Esophagus squamous epithelium (tissue), 5 donors: ENCODE results near the gene STRADA. TPM values are rescaled to one million over a fixed set of nuclear protein-coding genes. Genes with fewer than 3 reads are reported as not detected.
A peak's percentile ranks its signal among the peaks of the same experiment; 100 is the strongest.

Experiments used
- DNase-seq: peaks from one replicate; lab custom pipeline; 2025; lab: John Stamatoyannopoulos, UW
- H3K27ac ChIP-seq, 4 donors: fragments of 200-600 bp; sonication (generic); one replicate each; pipeline ENCODE4 v1.5.1; 2016 to 2019; ENCODE audit warnings: mild to moderate bottlenecking in 1 of 4
- H3K27me3 ChIP-seq, 4 donors: fragments of 200-600 bp; sonication (generic); 1 replicate in 3 of 4; 2 replicates in 1 of 4; pipeline versions ENCODE4 v1.5.1 to v1.6.0; 2017 to 2021; ENCODE audit warnings: antibody characterized with exemption in 1 of 4
- H3K36me3 ChIP-seq, 3 donors: fragments of 200-600 bp; sonication (generic); one replicate each; pipeline ENCODE4 v1.5.1; 2016 to 2019
- H3K4me1 ChIP-seq, 3 donors: fragments of 200-600 bp; sonication (generic); one replicate each; pipeline ENCODE4 v1.5.1; 2017 to 2019
- H3K4me3 ChIP-seq, 4 donors: fragments of 200-600 bp; sonication (generic); 1 replicate in 3 of 4; 2 replicates in 1 of 4; pipeline ENCODE4 v1.5.1; 2016 to 2019; ENCODE audit warnings: mild to moderate bottlenecking in 2 of 4, moderate library complexity in 1 of 4
- H3K9me3 ChIP-seq, 3 donors: fragments of 200-600 bp; sonication (generic); one replicate each; pipeline ENCODE4 v1.5.1; 2016 to 2019
- CTCF ChIP-seq, 6 experiments: fragments of 450-650 bp in 4 of 6; fragments of 200-600 bp in 2 of 6; sonication (generic) in 2 of 6; IDR thresholded peaks; one replicate each; pipeline ENCODE4 v1.5.1; 2016 to 2019; ENCODE audit warnings: antibody characterized with exemption in 6 of 6, mild to moderate bottlenecking in 4 of 6, moderate library complexity in 4 of 6
- POLR2A ChIP-seq, 4 donors: fragments of 450-650 bp; IDR thresholded peaks; one replicate each; pipeline ENCODE4 v1.6.1; 2017; ENCODE audit warnings: antibody characterized with exemption in 4 of 4, mild to moderate bottlenecking in 4 of 4, moderate library complexity in 3 of 4
- WGBS, 2 donors: methylation state at CpG; one replicate each; pipeline ENCODE4 v1.1.5; 2018; 5-methylcytosine and 5-hydroxymethylcytosine counted together
- intact Hi-C: fragments of 100-400 bp; cut with DNase I; formaldehyde crosslinking; loops from one replicate; pipeline ENCODE4 v1.15.0; 2022
- total RNA-seq, 4 donors: library from RNA; depleted of rRNA; stranded (reverse); fragments of >200 nt; gene quantifications; one replicate each; pipeline ENCODE4 v1.1.0, GENCODE V29; 2016
- donor health status: DM: yes; HTN: yes; CAD: no.

Gene STRADA
- total RNA-seq, 4 donors from 2014 or later, result 9.2 to 25.4 (median 18.6) TPM

- no peaks in the 10 kb centered on the region for H3K27me3 ChIP-seq
- intact Hi-C loops, result no loop called here
- H3K36me3 ChIP-seq, result peaks cover 0 to 86% (median 10%) of the 10 kb centered on the region in 3 donors
- no peaks in the 10 kb centered on the region for H3K9me3 ChIP-seq
- WGBS, 2 donors, result 100% methylated on average over 1 of the region's 1 CpG
- no peak overlapping the region for H3K27ac ChIP-seq
- no peak for TF ChIP-seq CTCF (IDR thresholded peaks at IDR 0.05)
- peaks cover 5 to 44% (median 15%) of the 10 kb centered on the region in 3 donors for H3K4me1 ChIP-seq
- DNase-seq, result no peak
- no peak overlapping the region for H3K4me3 ChIP-seq
These were observed 59.2 kb downstream of the STRADA start for GRCh38 chr17:63682441-63682840.

GRCh38 chr17:63681530-63681929 is 60.1 kb downstream of the STRADA start:
- no peaks in the 10 kb centered on the region for H3K27me3 ChIP-seq
- no peaks in the 10 kb centered on the region for H3K9me3 ChIP-seq
- no peak for DNase-seq
- peak overlapping the region in 2 of 4 donors; percentile 8 to 24 for H3K27ac ChIP-seq
- WGBS, 2 donors, result 79 to 81% methylated on average over 7 to 8 of the region's 8 CpGs
- H3K36me3 ChIP-seq, result peaks cover 0 to 92% (median 10%) of the 10 kb centered on the region in 3 donors
- intact Hi-C loops, result no loop called here
- H3K4me1 ChIP-seq, result peaks cover 5 to 47% (median 19%) of the 10 kb centered on the region in 3 donors
- H3K4me3 ChIP-seq, result no peak overlapping the region
- no peak for TF ChIP-seq CTCF (IDR thresholded peaks at IDR 0.05)
- no peak for TF ChIP-seq POLR2A (IDR thresholded peaks at IDR 0.05)

GRCh38 chr17:63680700-63681099 is 60.9 kb downstream of the STRADA start:
- H3K36me3 ChIP-seq, result peaks cover 0 to 85% (median 10%) of the 10 kb centered on the region in 3 donors
- no peaks in the 10 kb centered on the region for H3K9me3 ChIP-seq
- WGBS, 2 donors, result 87 to 100% methylated on average over 1 of the region's 1 CpG
- intact Hi-C loops, result no loop called here
- no peak for TF ChIP-seq POLR2A (IDR thresholded peaks at IDR 0.05)
- no peak for TF ChIP-seq CTCF (IDR thresholded peaks at IDR 0.05)
- no peak for DNase-seq
- H3K27ac ChIP-seq, result peak overlapping the region in 1 of 4 donors; percentile 8
- no peaks in the 10 kb centered on the region for H3K27me3 ChIP-seq
- H3K4me1 ChIP-seq, result peaks cover 11 to 47% (median 25%) of the 10 kb centered on the region in 3 donors
- H3K4me3 ChIP-seq, result no peak overlapping the region

GRCh38 chr17:63679214-63679613 is 62.4 kb downstream of the STRADA start:
- no peak overlapping the region for H3K27ac ChIP-seq
- intact Hi-C loops, result no loop called here
- H3K27me3 ChIP-seq, result no peaks in the 10 kb centered on the region
- TF ChIP-seq CTCF (IDR thresholded peaks at IDR 0.05) (no peak), POLR2A (IDR thresholded peaks at IDR 0.05) (no peak)
- no peak overlapping the region for H3K4me3 ChIP-seq
- H3K36me3 ChIP-seq, result peaks cover 0 to 76% (median 10%) of the 10 kb centered on the region in 3 donors
- peaks cover 11 to 47% (median 25%) of the 10 kb centered on the region in 3 donors for H3K4me1 ChIP-seq
- H3K9me3 ChIP-seq, result no peaks in the 10 kb centered on the region
- 88 to 97% methylated on average over 5 of the region's 5 CpGs for WGBS, 2 donors
- DNase-seq, result no peak

GRCh38 chr17:63676584-63676983 is 65.0 kb downstream of the STRADA start:
- intact Hi-C loops, result no loop called here
- Histone ChIP-seq H3K27ac (peak overlapping the region in 2 of 4 donors; percentile 31 to 75), H3K4me3 (no peak overlapping the region), H3K9me3 (no peaks in the 10 kb centered on the region), H3K36me3 (peaks cover 0 to 71% (median 4%) of the 10 kb centered on the region in 3 donors), H3K27me3 (no peaks in the 10 kb centered on the region), H3K4me1 (peaks cover 9 to 38% (median 24%) of the 10 kb centered on the region in 3 donors)
- 69 to 89% methylated on average over 3 of the region's 3 CpGs for WGBS, 2 donors
- no peak for DNase-seq
- TF ChIP-seq POLR2A (IDR thresholded peaks at IDR 0.05) (no peak), CTCF (IDR thresholded peaks at IDR 0.05) (no peak)
